ENCODE results near the gene PRKAG2.

The PRKAG2 gene

GRCh38 chr7:151710646-151711434 lies 166.1 kb downstream of the PRKAG2 start:
- DNase-seq (ENCODE audit: low spot score): no peak

GRCh38 chr7:151710121-151710640 lies 166.7 kb downstream of the PRKAG2 start:
- no peak for DNase-seq (ENCODE audit: low spot score)

- DNase-seq (ENCODE audit: low spot score): no peak
Observed at GRCh38 chr7:151709141-151710038, 167.5 kb downstream of the PRKAG2 start.

GRCh38 chr7:151708610-151709009 lies 168.3 kb downstream of the PRKAG2 start:
- no peak for DNase-seq (ENCODE audit: low spot score)

GRCh38 chr7:151707757-151708156 lies 169.2 kb downstream of the PRKAG2 start:
- DNase-seq (ENCODE audit: low spot score): no peak

GRCh38 chr7:151707105-151707469 lies 169.8 kb downstream of the PRKAG2 start:
- DNase-seq (ENCODE audit: low spot score): no peak

- DNase-seq (ENCODE audit: low spot score): no peak
Observed at GRCh38 chr7:151706277-151707104, 170.4 kb downstream of the PRKAG2 start.

GRCh38 chr7:151705636-151706276 lies 171.2 kb downstream of the PRKAG2 start:
- DNase-seq (ENCODE audit: low spot score): peak; percentile 43

GRCh38 chr7:151704960-151705635 lies 171.8 kb downstream of the PRKAG2 start:
- DNase-seq (ENCODE audit: low spot score): no peak

- no peak for DNase-seq (ENCODE audit: low spot score)
Observed at GRCh38 chr7:151704299-151704959, 172.5 kb downstream of the PRKAG2 start.

- DNase-seq (ENCODE audit: low spot score): no peak
Observed at GRCh38 chr7:151702961-151703360, 174.0 kb downstream of the PRKAG2 start.

- no peak for DNase-seq (ENCODE audit: low spot score)
Observed at GRCh38 chr7:151700586-151701165, 176.2 kb downstream of the PRKAG2 start.

GRCh38 chr7:151699928-151700319 lies 177.0 kb downstream of the PRKAG2 start:
- no peak for DNase-seq (ENCODE audit: low spot score)

- DNase-seq (ENCODE audit: low spot score): no peak
Observed at GRCh38 chr7:151699147-151699927, 177.6 kb downstream of the PRKAG2 start.

- DNase-seq (ENCODE audit: low spot score): no peak
Observed at GRCh38 chr7:151697942-151698341, 179.0 kb downstream of the PRKAG2 start.

GRCh38 chr7:151697515-151697895 lies 179.4 kb downstream of the PRKAG2 start:
- DNase-seq (ENCODE audit: low spot score): no peak

- peak; percentile 68 for DNase-seq (ENCODE audit: low spot score)
Observed at GRCh38 chr7:151696721-151697514, 180.0 kb downstream of the PRKAG2 start.

GRCh38 chr7:151695951-151696541 lies 180.9 kb downstream of the PRKAG2 start:
- no peak for DNase-seq (ENCODE audit: low spot score)
